Measurements from ENCODE around the gene RNF146.

GRCh38 chr6:127263481-127263880 lies 3.2 kb upstream of the RNF146 start:
- no peak for TF ChIP-seq CTCF (IDR thresholded peaks at IDR 0.05)
- no peak for TF ChIP-seq POLR2A (IDR thresholded peaks at IDR 0.05)

Data from heart left ventricle (tissue), 13 donors.